ENCODE data around the gene GRK6. TPM values are rescaled to one million over a fixed set of nuclear protein-coding genes. Genes with fewer than 3 reads are reported as not detected.

GRK6 gene
- total and polyA plus RNA-seq, 9 of the 15 experiments (the other 6 are each of a cell fraction or from before 2014, with no cell fraction given) = 0.63 to 122 (median 44.5) TPM

DNA sequence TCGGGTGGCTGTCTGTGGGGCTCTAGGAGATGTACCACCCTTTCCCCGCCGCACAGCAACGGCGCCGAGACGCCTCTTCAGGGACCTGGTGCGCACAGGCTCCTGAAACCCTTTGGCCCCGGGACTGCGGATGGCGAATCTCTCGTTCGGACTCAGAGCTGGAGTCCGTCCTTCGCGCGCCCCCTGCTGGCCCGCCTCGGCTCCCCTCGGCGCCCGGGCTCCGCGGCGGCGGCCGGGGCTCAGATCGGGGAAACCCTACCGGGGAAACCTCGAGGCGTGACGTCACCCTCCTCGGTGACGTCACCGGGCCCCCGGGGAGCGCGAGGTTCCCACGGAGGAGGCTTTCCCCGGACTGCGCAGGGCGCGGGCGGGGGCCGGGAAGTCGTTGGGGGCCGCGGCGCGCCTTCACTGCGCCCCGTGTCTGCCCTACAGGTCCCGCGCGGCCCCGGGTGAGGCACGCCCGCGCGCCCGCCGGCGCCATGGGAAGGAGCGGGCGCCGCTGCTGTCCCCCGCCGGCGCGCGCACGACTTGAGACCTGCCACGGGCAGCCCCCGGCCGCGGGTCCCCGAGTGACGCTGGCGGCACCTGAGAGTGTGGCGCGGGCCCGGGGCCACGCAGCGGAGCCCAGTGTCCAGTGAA lies 28.0 kb downstream of the GRK6 start (continued):
- TF ChIP-seq, protein P1, sequence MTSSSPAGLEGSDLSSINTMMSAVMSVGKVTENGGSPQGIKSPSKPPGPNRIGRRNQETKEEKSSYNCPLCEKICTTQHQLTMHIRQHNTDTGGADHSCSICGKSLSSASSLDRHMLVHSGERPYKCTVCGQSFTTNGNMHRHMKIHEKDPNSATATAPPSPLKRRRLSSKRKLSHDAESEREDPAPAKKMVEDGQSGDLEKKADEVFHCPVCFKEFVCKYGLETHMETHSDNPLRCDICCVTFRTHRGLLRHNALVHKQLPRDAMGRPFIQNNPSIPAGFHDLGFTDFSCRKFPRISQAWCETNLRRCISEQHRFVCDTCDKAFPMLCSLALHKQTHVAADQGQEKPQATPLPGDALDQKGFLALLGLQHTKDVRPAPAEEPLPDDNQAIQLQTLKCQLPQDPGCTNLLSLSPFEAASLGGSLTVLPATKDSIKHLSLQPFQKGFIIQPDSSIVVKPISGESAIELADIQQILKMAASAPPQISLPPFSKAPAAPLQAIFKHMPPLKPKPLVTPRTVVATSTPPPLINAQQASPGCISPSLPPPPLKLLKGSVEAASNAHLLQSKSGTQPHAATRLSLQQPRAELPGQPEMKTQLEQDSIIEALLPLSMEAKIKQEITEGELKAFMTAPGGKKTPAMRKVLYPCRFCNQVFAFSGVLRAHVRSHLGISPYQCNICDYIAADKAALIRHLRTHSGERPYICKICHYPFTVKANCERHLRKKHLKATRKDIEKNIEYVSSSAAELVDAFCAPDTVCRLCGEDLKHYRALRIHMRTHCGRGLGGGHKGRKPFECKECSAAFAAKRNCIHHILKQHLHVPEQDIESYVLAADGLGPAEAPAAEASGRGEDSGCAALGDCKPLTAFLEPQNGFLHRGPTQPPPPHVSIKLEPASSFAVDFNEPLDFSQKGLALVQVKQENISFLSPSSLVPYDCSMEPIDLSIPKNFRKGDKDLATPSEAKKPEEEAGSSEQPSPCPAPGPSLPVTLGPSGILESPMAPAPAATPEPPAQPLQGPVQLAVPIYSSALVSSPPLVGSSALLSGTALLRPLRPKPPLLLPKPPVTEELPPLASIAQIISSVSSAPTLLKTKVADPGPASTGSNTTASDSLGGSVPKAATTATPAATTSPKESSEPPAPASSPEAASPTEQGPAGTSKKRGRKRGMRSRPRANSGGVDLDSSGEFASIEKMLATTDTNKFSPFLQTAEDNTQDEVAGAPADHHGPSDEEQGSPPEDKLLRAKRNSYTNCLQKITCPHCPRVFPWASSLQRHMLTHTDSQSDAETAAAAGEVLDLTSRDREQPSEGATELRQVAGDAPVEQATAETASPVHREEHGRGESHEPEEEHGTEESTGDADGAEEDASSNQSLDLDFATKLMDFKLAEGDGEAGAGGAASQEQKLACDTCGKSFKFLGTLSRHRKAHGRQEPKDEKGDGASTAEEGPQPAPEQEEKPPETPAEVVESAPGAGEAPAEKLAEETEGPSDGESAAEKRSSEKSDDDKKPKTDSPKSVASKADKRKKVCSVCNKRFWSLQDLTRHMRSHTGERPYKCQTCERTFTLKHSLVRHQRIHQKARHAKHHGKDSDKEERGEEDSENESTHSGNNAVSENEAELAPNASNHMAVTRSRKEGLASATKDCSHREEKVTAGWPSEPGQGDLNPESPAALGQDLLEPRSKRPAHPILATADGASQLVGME (CRISPR knock-in tag; IDR thresholded peaks at IDR 0.05) = 0 out of 2 replicates have a peak, but pooled peaks have one; percentile 23
- TF ChIP-seq, protein P2, sequence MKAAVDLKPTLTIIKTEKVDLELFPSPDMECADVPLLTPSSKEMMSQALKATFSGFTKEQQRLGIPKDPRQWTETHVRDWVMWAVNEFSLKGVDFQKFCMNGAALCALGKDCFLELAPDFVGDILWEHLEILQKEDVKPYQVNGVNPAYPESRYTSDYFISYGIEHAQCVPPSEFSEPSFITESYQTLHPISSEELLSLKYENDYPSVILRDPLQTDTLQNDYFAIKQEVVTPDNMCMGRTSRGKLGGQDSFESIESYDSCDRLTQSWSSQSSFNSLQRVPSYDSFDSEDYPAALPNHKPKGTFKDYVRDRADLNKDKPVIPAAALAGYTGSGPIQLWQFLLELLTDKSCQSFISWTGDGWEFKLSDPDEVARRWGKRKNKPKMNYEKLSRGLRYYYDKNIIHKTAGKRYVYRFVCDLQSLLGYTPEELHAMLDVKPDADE (conservative IDR thresholded peaks at IDR 0.05; ENCODE audit: control insufficient read depth, low read depth, low read length) = peak; percentile 50; the same call in 1 of the 2 replicates
- TF ChIP-seq NR1H2 (CRISPR knock-in tag; IDR thresholded peaks at IDR 0.05) (no peak), U2AF1 (optimal IDR thresholded peaks at IDR 0.05; ENCODE audit: low read depth, low read length) (peak; percentile 57), ZBTB17 (CRISPR knock-in tag; IDR thresholded peaks at IDR 0.05) (no peak; the same call in 1 of the 2 replicates), SNRNP70 (optimal IDR thresholded peaks at IDR 0.05; ENCODE audit: low read depth, low read length) (no peak), PURB (CRISPR knock-in tag; IDR thresholded peaks at IDR 0.05; ENCODE audit: low read depth) (no peak), L3MBTL2 (IDR thresholded peaks at IDR 0.05) (no peak), ESRRB (CRISPR knock-in tag; IDR thresholded peaks at IDR 0.05; ENCODE audit: borderline replicate concordance) (no peak), ILF3 (IDR thresholded peaks at IDR 0.05; ENCODE audit: borderline replicate concordance) (no peak), CREM (IDR thresholded peaks at IDR 0.05; ENCODE audit: low read depth) (peak; percentile 98), ZNF644 (tag; IDR thresholded peaks at IDR 0.05; ENCODE audit: low read depth) (no peak), SREBF2 (CRISPR knock-in tag; IDR thresholded peaks at IDR 0.05) (no peak), POLR2AphosphoS5 (IDR thresholded peaks at IDR 0.05; ENCODE audit: control insufficient read depth, insufficient read depth, low read depth, low read length) (0 out of 2 replicates have a peak, but pooled peaks have one; percentile 49)
- TF ChIP-seq, protein P3, sequence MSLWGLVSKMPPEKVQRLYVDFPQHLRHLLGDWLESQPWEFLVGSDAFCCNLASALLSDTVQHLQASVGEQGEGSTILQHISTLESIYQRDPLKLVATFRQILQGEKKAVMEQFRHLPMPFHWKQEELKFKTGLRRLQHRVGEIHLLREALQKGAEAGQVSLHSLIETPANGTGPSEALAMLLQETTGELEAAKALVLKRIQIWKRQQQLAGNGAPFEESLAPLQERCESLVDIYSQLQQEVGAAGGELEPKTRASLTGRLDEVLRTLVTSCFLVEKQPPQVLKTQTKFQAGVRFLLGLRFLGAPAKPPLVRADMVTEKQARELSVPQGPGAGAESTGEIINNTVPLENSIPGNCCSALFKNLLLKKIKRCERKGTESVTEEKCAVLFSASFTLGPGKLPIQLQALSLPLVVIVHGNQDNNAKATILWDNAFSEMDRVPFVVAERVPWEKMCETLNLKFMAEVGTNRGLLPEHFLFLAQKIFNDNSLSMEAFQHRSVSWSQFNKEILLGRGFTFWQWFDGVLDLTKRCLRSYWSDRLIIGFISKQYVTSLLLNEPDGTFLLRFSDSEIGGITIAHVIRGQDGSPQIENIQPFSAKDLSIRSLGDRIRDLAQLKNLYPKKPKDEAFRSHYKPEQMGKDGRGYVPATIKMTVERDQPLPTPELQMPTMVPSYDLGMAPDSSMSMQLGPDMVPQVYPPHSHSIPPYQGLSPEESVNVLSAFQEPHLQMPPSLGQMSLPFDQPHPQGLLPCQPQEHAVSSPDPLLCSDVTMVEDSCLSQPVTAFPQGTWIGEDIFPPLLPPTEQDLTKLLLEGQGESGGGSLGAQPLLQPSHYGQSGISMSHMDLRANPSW (CRISPR knock-in tag; IDR thresholded peaks at IDR 0.05) = no peak
- TF ChIP-seq, protein P4, sequence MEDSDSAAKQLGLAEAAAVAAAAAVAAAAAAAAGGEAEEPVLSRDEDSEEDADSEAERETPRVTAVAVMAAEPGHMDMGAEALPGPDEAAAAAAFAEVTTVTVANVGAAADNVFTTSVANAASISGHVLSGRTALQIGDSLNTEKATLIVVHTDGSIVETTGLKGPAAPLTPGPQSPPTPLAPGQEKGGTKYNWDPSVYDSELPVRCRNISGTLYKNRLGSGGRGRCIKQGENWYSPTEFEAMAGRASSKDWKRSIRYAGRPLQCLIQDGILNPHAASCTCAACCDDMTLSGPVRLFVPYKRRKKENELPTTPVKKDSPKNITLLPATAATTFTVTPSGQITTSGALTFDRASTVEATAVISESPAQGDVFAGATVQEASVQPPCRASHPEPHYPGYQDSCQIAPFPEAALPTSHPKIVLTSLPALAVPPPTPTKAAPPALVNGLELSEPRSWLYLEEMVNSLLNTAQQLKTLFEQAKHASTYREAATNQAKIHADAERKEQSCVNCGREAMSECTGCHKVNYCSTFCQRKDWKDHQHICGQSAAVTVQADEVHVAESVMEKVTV (CRISPR knock-in tag; IDR thresholded peaks at IDR 0.05) = peak; percentile 91

All from K562 (cell line).